GM12865 (cell line): Measurements from ENCODE around the gene CTDSPL2.
"Not testable (repeated sequence)": the region's sequence is repeated elsewhere in the genome, so short reads cannot be mapped to it uniquely, and the experiment has no call there.

ENCODE experiments used
- DNase-seq: peaks from one replicate; pipeline ENCODE4 v3.0.0; 2010; ENCODE audit warnings: low read depth
- H3K4me3 ChIP-seq: 2 replicates; pipeline ENCODE4 v1.5.1; 2011; ENCODE audit warnings: mild to moderate bottlenecking, low read depth, low read length, control low read depth
- CTCF ChIP-seq: IDR thresholded peaks from 2 replicates; pipeline ENCODE4 v1.5.1; 2011; ENCODE audit warnings: low read length, control low read depth, low read depth, inconsistent platforms; ENCODE audit not compliant: insufficient read depth; ENCODE audit errors: missing control alignments

Gene CTDSPL2

GRCh38 chr15:44550256-44550655, 122.8 kb downstream of the CTDSPL2 start:
- DNase-seq = no peak
- TF ChIP-seq CTCF = no peak
- no peak overlapping the region for H3K4me3 ChIP-seq

- DNase-seq = no peak
- no peak for TF ChIP-seq CTCF
These were observed 123.3 kb downstream of the CTDSPL2 start for GRCh38 chr15:44550734-44551133.

GRCh38 chr15:44554934-44555723, 127.7 kb downstream of the CTDSPL2 start:
- TF ChIP-seq CTCF = no peak
- no peak for DNase-seq
- no peak overlapping the region for H3K4me3 ChIP-seq

More at GRCh38 chr15:44550734-44551133, 123.3 kb downstream of the CTDSPL2 start:
- no peak overlapping the region for H3K4me3 ChIP-seq

- H3K4me3 ChIP-seq, DNase-seq: not testable (repeated sequence)
These were observed 133.5 kb downstream of the CTDSPL2 start for GRCh38 chr15:44560926-44561325.

- no peak for TF ChIP-seq CTCF
- DNase-seq = no peak
- no peak overlapping the region for H3K4me3 ChIP-seq
These were observed 138.1 kb downstream of the CTDSPL2 start for GRCh38 chr15:44565387-44566154.

GRCh38 chr15:44566155-44566540, 138.7 kb downstream of the CTDSPL2 start:
- DNase-seq = no peak
- no peak overlapping the region for H3K4me3 ChIP-seq
- no peak for TF ChIP-seq CTCF

GRCh38 chr15:44568338-44568737, 140.9 kb downstream of the CTDSPL2 start:
- H3K4me3 ChIP-seq = no peak overlapping the region
- DNase-seq = no peak
- no peak for TF ChIP-seq CTCF
